ENCODE data around the gene OLFM2. TPM values are rescaled to one million over a fixed set of nuclear protein-coding genes. Genes with fewer than 3 reads are reported as not detected.

OLFM2 gene
- total RNA-seq, 1 experiment from 2014 or later: 19.9 TPM

GRCh38 chr19:9967326-9967725 is 31.0 kb upstream of the OLFM2 start:
- Histone ChIP-seq H3K27me3 (ENCODE audit: insufficient read depth, low read length) (no peaks in the 10 kb centered on the region), H4K20me1 (ENCODE audit: insufficient read depth) (no peaks in the 10 kb centered on the region), H3K4me2 (ENCODE audit: low read length) (no peak overlapping the region), H3K9ac (ENCODE audit: low read length) (no peak overlapping the region), H3K9me2 (ENCODE audit: insufficient read depth) (no peaks in the 10 kb centered on the region), H2AFZ (ENCODE audit: low read depth, low read length, poor library complexity, severe bottlenecking) (no peak overlapping the region), H3K79me2 (ENCODE audit: insufficient read depth, low read length) (no peaks in the 10 kb centered on the region), H3K36me3 (ENCODE audit: control insufficient read depth in 1 of 2, insufficient read depth in 2 of 2, low read length in 2 of 2) (no peaks in the 10 kb centered on the region), H3K4me1 (ENCODE audit: control insufficient read depth in 1 of 2, insufficient read depth in 2 of 2, low read length in 2 of 2) (no peaks in the 10 kb centered on the region), H3K27ac (ENCODE audit: low read depth, low read length) (no peak overlapping the region), H3K4me3 (replicated peaks in 1 of 2; ENCODE audit: low read depth in 1 of 2, low read length in 2 of 2) (no peak overlapping the region), H3K9me3 (ENCODE audit: control insufficient read depth in 1 of 2, insufficient read depth in 1 of 2, low read depth in 1 of 2, low read length in 2 of 2) (no peaks in the 10 kb centered on the region)
- RAD21 ChIA-PET (ENCODE audit: low non-redundant PET in 1 of 2, low total read pairs in 2 of 2, uncharacterized antibody in 2 of 2, unreplicated experiment in 2 of 2): no interaction called here
- DNase-seq (ENCODE audit: low read depth, low spot score) (no peak), ATAC-seq (no peak)
- POLR2A ChIA-PET: no interaction called here
- TF ChIP-seq, protein P1, sequence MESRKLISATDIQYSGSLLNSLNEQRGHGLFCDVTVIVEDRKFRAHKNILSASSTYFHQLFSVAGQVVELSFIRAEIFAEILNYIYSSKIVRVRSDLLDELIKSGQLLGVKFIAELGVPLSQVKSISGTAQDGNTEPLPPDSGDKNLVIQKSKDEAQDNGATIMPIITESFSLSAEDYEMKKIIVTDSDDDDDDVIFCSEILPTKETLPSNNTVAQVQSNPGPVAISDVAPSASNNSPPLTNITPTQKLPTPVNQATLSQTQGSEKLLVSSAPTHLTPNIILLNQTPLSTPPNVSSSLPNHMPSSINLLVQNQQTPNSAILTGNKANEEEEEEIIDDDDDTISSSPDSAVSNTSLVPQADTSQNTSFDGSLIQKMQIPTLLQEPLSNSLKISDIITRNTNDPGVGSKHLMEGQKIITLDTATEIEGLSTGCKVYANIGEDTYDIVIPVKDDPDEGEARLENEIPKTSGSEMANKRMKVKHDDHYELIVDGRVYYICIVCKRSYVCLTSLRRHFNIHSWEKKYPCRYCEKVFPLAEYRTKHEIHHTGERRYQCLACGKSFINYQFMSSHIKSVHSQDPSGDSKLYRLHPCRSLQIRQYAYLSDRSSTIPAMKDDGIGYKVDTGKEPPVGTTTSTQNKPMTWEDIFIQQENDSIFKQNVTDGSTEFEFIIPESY (IDR thresholded peaks at IDR 0.05; ENCODE audit: extremely low read depth, insufficient replicate concordance, low read length): no peak
- no peak for TF ChIP-seq ELF1 (IDR thresholded peaks at IDR 0.05; ENCODE audit: borderline replicate concordance, low read depth)
- no peak for TF ChIP-seq SP1 (IDR thresholded peaks at IDR 0.05; ENCODE audit: low read depth)
- intact Hi-C loops (cut with micrococcal nuclease): no loop called here
- no TSS peak for BruUV-seq (replicated peaks)
- CTCF ChIA-PET: no interaction called here

DNA sequence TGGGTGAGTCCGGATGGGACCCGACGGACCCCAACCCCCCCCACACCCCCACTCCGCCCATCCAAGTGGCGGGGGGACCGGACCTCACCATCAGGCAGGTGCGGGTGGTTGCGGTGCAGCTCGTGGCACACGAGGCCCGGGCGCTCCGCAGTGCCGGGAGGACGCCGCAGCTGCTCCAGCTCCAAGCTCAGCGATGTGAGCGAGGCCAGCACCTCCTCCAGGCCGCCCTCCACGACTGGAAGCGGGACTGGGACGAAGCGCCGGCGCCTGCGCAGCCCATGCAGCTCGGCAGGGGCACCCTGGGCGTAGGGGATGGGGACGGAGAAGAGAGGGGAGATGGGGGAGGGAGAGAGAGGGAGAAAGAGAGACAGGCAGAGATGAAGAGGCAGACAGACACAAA is 30.1 kb upstream of the OLFM2 start:
- CTCF ChIA-PET: no interaction called here
- TF ChIP-seq, protein P1 (IDR thresholded peaks at IDR 0.05; ENCODE audit: extremely low read depth, insufficient replicate concordance, low read length): no peak
- no peak for TF ChIP-seq ZNF274 (IDR thresholded peaks at IDR 0.05; ENCODE audit: low read depth, low read length)
- TF ChIP-seq SIN3A (IDR thresholded peaks at IDR 0.05; ENCODE audit: low read depth): no peak
- no peak for TF ChIP-seq POLR2AphosphoS5 (IDR thresholded peaks at IDR 0.05; ENCODE audit: low read depth, low read length)
- H3K4me2 ChIP-seq (ENCODE audit: low read length): no peak overlapping the region

More for the DNA sequence above, 30.1 kb upstream of the OLFM2 start:
- Histone ChIP-seq H4K20me1 (ENCODE audit: insufficient read depth) (no peaks in the 10 kb centered on the region), H3K9ac (ENCODE audit: low read length) (no peak overlapping the region), H3K79me2 (ENCODE audit: insufficient read depth, low read length) (no peaks in the 10 kb centered on the region), H3K9me3 (ENCODE audit: control insufficient read depth in 1 of 2, insufficient read depth in 1 of 2, low read depth in 1 of 2, low read length in 2 of 2) (no peaks in the 10 kb centered on the region), H3K27ac (ENCODE audit: low read depth, low read length) (no peak overlapping the region), H3K9me2 (ENCODE audit: insufficient read depth) (no peaks in the 10 kb centered on the region), H3K27me3 (ENCODE audit: insufficient read depth, low read length) (no peaks in the 10 kb centered on the region), H2AFZ (ENCODE audit: low read depth, low read length, poor library complexity, severe bottlenecking) (no peak overlapping the region), H3K4me1 (ENCODE audit: control insufficient read depth in 1 of 2, insufficient read depth in 2 of 2, low read length in 2 of 2) (no peaks in the 10 kb centered on the region), H3K4me3 (replicated peaks in 1 of 2; ENCODE audit: low read depth in 1 of 2, low read length in 2 of 2) (no peak overlapping the region), H3K36me3 (ENCODE audit: control insufficient read depth in 1 of 2, insufficient read depth in 2 of 2, low read length in 2 of 2) (no peaks in the 10 kb centered on the region)
- RAD21 ChIA-PET (ENCODE audit: low non-redundant PET in 1 of 2, low total read pairs in 2 of 2, uncharacterized antibody in 2 of 2, unreplicated experiment in 2 of 2): no interaction called here
- ATAC-seq (no peak), DNase-seq (ENCODE audit: low read depth, low spot score) (no peak)
- POLR2A ChIA-PET: no interaction called here
- no TSS peak for BruUV-seq (replicated peaks)
- intact Hi-C loops (cut with micrococcal nuclease): no loop called here
